Measurements from ENCODE around the gene IRF9. TPM values are rescaled to one million over a fixed set of nuclear protein-coding genes. Genes with fewer than 3 reads are reported as not detected.

IRF9 gene
- total RNA-seq, 3 donors from 2014 or later: 44.6 to 76.0 (median 54.7) TPM

GRCh38 chr14:24172261-24172860 is 11.3 kb downstream of the IRF9 start:
- H3K4me1 ChIP-seq: no peaks in the 10 kb centered on the region
- H3K9me3 ChIP-seq: no peaks in the 10 kb centered on the region
- no peaks in the 10 kb centered on the region for H3K27me3 ChIP-seq
- TF ChIP-seq CTCF (IDR thresholded peaks at IDR 0.05) (no peak), POLR2A (IDR thresholded peaks at IDR 0.05) (no peak), POLR2AphosphoS5 (IDR thresholded peaks at IDR 0.05) (no peak)
- no peak for DNase-seq (ENCODE audit: low spot score in 2 of 2)
- intact Hi-C loops (cut with DNase I; ENCODE audit: low total_unique reads): no loop called here
- H3K4me3 ChIP-seq: peak overlapping the region in 2 of 3 donors; percentile 15 to 19
- H3K27ac ChIP-seq: no peak overlapping the region
- H3K36me3 ChIP-seq: peaks cover 3% of the 10 kb centered on the region

GRCh38 chr14:24172871-24173281 is 11.8 kb downstream of the IRF9 start:
- Histone ChIP-seq H3K4me1 (no peaks in the 10 kb centered on the region), H3K9me3 (no peaks in the 10 kb centered on the region), H3K36me3 (peaks cover 3% of the 10 kb centered on the region), H3K27ac (no peak overlapping the region), H3K4me3 (no peak overlapping the region), H3K27me3 (no peaks in the 10 kb centered on the region)
- DNase-seq (ENCODE audit: low spot score in 2 of 2): no peak
- intact Hi-C loops (cut with DNase I; ENCODE audit: low total_unique reads): no loop called here
- TF ChIP-seq CTCF (IDR thresholded peaks at IDR 0.05) (no peak), POLR2AphosphoS5 (IDR thresholded peaks at IDR 0.05) (no peak), POLR2A (IDR thresholded peaks at IDR 0.05) (no peak)

GRCh38 chr14:24176599-24176998 is 15.5 kb downstream of the IRF9 start:
- Histone ChIP-seq H3K4me3 (no peak overlapping the region), H3K4me1 (no peaks in the 10 kb centered on the region), H3K36me3 (peaks cover 3% of the 10 kb centered on the region), H3K27me3 (no peaks in the 10 kb centered on the region), H3K9me3 (no peaks in the 10 kb centered on the region), H3K27ac (no peak overlapping the region)
- no peak for TF ChIP-seq POLR2A (IDR thresholded peaks at IDR 0.05)
- no peak for TF ChIP-seq POLR2AphosphoS5 (IDR thresholded peaks at IDR 0.05)
- no peak for TF ChIP-seq CTCF (IDR thresholded peaks at IDR 0.05)
- intact Hi-C loops (cut with DNase I; ENCODE audit: low total_unique reads): no loop called here
- DNase-seq (ENCODE audit: low spot score in 2 of 2): no peak

- Histone ChIP-seq H3K27me3 (no peaks in the 10 kb centered on the region), H3K27ac (no peak overlapping the region), H3K4me1 (no peaks in the 10 kb centered on the region), H3K36me3 (peaks cover 3% of the 10 kb centered on the region), H3K9me3 (no peaks in the 10 kb centered on the region), H3K4me3 (no peak overlapping the region)
- TF ChIP-seq POLR2AphosphoS5 (IDR thresholded peaks at IDR 0.05): no peak
- no peak for TF ChIP-seq CTCF (IDR thresholded peaks at IDR 0.05)
- no peak for TF ChIP-seq POLR2A (IDR thresholded peaks at IDR 0.05)
- no peak for DNase-seq (ENCODE audit: low spot score in 2 of 2)
- intact Hi-C loops (cut with DNase I; ENCODE audit: low total_unique reads): no loop called here
These were observed 16.2 kb downstream of the IRF9 start for GRCh38 chr14:24177041-24177825.

- Histone ChIP-seq H3K4me3 (no peak overlapping the region), H3K9me3 (no peaks in the 10 kb centered on the region), H3K36me3 (peaks cover 3% of the 10 kb centered on the region), H3K27ac (no peak overlapping the region), H3K4me1 (no peaks in the 10 kb centered on the region), H3K27me3 (no peaks in the 10 kb centered on the region)
- DNase-seq (ENCODE audit: low spot score in 2 of 2): no peak
- intact Hi-C loops (cut with DNase I; ENCODE audit: low total_unique reads): no loop called here
- TF ChIP-seq POLR2AphosphoS5 (IDR thresholded peaks at IDR 0.05) (no peak), POLR2A (IDR thresholded peaks at IDR 0.05) (no peak), CTCF (IDR thresholded peaks at IDR 0.05) (no peak)
These were observed 16.8 kb downstream of the IRF9 start for GRCh38 chr14:24177891-24178290.

All from breast epithelium (tissue), 4 donors.